Liver (tissue), 3 donors: ENCODE results near the gene AMER1.
A peak's percentile ranks its signal among the peaks of the same experiment; 100 is the strongest.

Experiments used
- JUND ChIP-seq, 2 donors: IDR thresholded peaks; 2 replicates each; pipeline ENCODE4 v1.6.1; 2016; ENCODE audit warnings: antibody characterized with exemption in 2 of 2
- RXRA ChIP-seq, 2 donors: IDR thresholded peaks; 2 replicates each; pipeline ENCODE4 v1.6.1; 2017 to 2018; ENCODE audit warnings: antibody characterized with exemption in 2 of 2, mild to moderate bottlenecking in 1 of 2
- TAF1 ChIP-seq: conservative IDR thresholded peaks from 2 replicates; pipeline ENCODE4 v1.6.1; 2016; ENCODE audit warnings: antibody characterized with exemption, mild to moderate bottlenecking
- TF ChIP-seq, protein P1 (sequence below): fragments of 150-350 bp; IDR thresholded peaks from 2 replicates; pipeline ENCODE4 v1.5.1; 2017; ENCODE audit warnings: improper control_type of control experiment, low read depth, low read length; ENCODE audit not compliant: missing input control
- TF ChIP-seq, protein P2 (sequence below): IDR thresholded peaks from 2 replicates; pipeline ENCODE4 v1.6.1; 2016; ENCODE audit warnings: antibody characterized with exemption, mild to moderate bottlenecking
- TF ChIP-seq, protein P3 (sequence below): IDR thresholded peaks from 2 replicates; pipeline ENCODE4 v1.6.1; 2016; ENCODE audit warnings: antibody characterized with exemption
- TF ChIP-seq, protein P4 (sequence below): IDR thresholded peaks from 2 replicates; pipeline ENCODE4 v1.6.1; 2016; ENCODE audit warnings: antibody characterized with exemption
- donor health status: healthy.
- donor health status: healthy.

DNA sequence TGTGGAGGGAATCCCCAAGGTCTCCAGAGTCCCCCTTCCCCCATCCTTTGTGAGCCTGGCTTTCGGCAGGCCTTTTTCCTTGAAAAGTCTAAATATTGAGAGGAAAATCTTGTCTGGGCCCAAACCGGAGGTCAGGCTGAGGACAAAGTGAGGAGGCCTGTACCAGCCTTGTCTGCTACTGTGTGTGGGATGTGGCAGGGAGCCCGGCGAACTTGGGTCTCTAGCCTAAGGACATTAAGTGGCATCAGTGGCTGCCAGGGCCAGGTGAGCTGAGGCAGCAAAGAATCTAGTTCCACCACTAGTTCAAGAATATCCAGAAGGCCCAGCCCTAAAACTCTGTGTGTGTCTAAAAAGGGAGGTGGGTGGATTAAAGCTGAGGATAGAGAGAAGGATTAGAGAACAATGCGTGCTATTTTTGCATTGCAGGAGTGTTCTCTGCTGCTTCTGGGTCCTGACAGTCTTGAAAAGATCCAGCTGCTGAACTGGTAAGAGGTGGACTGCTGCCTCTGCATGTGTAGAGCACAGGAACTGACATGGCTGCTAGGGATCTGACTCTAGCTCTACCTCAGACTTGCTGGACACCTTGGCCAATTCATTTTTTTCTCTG, 1.2 kb upstream of the AMER1 start:
- TF ChIP-seq, protein P1, sequence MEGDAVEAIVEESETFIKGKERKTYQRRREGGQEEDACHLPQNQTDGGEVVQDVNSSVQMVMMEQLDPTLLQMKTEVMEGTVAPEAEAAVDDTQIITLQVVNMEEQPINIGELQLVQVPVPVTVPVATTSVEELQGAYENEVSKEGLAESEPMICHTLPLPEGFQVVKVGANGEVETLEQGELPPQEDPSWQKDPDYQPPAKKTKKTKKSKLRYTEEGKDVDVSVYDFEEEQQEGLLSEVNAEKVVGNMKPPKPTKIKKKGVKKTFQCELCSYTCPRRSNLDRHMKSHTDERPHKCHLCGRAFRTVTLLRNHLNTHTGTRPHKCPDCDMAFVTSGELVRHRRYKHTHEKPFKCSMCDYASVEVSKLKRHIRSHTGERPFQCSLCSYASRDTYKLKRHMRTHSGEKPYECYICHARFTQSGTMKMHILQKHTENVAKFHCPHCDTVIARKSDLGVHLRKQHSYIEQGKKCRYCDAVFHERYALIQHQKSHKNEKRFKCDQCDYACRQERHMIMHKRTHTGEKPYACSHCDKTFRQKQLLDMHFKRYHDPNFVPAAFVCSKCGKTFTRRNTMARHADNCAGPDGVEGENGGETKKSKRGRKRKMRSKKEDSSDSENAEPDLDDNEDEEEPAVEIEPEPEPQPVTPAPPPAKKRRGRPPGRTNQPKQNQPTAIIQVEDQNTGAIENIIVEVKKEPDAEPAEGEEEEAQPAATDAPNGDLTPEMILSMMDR = no peak
- TF ChIP-seq, protein P2, sequence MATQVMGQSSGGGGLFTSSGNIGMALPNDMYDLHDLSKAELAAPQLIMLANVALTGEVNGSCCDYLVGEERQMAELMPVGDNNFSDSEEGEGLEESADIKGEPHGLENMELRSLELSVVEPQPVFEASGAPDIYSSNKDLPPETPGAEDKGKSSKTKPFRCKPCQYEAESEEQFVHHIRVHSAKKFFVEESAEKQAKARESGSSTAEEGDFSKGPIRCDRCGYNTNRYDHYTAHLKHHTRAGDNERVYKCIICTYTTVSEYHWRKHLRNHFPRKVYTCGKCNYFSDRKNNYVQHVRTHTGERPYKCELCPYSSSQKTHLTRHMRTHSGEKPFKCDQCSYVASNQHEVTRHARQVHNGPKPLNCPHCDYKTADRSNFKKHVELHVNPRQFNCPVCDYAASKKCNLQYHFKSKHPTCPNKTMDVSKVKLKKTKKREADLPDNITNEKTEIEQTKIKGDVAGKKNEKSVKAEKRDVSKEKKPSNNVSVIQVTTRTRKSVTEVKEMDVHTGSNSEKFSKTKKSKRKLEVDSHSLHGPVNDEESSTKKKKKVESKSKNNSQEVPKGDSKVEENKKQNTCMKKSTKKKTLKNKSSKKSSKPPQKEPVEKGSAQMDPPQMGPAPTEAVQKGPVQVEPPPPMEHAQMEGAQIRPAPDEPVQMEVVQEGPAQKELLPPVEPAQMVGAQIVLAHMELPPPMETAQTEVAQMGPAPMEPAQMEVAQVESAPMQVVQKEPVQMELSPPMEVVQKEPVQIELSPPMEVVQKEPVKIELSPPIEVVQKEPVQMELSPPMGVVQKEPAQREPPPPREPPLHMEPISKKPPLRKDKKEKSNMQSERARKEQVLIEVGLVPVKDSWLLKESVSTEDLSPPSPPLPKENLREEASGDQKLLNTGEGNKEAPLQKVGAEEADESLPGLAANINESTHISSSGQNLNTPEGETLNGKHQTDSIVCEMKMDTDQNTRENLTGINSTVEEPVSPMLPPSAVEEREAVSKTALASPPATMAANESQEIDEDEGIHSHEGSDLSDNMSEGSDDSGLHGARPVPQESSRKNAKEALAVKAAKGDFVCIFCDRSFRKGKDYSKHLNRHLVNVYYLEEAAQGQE = no peak
- TF ChIP-seq, protein P3, sequence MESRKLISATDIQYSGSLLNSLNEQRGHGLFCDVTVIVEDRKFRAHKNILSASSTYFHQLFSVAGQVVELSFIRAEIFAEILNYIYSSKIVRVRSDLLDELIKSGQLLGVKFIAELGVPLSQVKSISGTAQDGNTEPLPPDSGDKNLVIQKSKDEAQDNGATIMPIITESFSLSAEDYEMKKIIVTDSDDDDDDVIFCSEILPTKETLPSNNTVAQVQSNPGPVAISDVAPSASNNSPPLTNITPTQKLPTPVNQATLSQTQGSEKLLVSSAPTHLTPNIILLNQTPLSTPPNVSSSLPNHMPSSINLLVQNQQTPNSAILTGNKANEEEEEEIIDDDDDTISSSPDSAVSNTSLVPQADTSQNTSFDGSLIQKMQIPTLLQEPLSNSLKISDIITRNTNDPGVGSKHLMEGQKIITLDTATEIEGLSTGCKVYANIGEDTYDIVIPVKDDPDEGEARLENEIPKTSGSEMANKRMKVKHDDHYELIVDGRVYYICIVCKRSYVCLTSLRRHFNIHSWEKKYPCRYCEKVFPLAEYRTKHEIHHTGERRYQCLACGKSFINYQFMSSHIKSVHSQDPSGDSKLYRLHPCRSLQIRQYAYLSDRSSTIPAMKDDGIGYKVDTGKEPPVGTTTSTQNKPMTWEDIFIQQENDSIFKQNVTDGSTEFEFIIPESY = no peak
- no peak for TF ChIP-seq JUND (IDR thresholded peaks at IDR 0.05)
- no peak for TF ChIP-seq TAF1
- TF ChIP-seq, protein P4, sequence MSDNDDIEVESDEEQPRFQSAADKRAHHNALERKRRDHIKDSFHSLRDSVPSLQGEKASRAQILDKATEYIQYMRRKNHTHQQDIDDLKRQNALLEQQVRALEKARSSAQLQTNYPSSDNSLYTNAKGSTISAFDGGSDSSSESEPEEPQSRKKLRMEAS = no peak
- TF ChIP-seq RXRA (IDR thresholded peaks at IDR 0.05) = peak in 1 of 2 donors; percentile 29
